Activated B cell treated with CpG ODN at 0.5 μM for 24 hours (primary cell): ENCODE results near the gene COX4I1. TPM values are rescaled to one million over a fixed set of nuclear protein-coding genes. Genes with fewer than 3 reads are reported as not detected.

Experiments used
- ATAC-seq: fragments of 200-7000 bp; cut with Tn5 transposase; one replicate; pipeline ENCODE4 v1.10.0; 2021; ENCODE audit warnings: low read depth, mild to moderate bottlenecking, moderate library complexity
- CTCF ChIA-PET: fragments of 350-600 bp; sonication (Branson Sonifier 250); formaldehyde crosslinking; loops from one replicate; lab custom pipeline; 2021; ENCODE audit warnings: antibody characterized with exemption; lab: Charles Lee
- POLR2A ChIA-PET: fragments of 350-600 bp; sonication (Branson Sonifier 250); formaldehyde crosslinking; loops from one replicate; lab custom pipeline; 2021; ENCODE audit warnings: antibody characterized with exemption; lab: Charles Lee
- DNase-seq: peaks from one replicate; pipeline ENCODE4 v3.0.0; 2022
- H3K27ac Mint-ChIP-seq: one replicate; pipeline ENCODE4 v1.8.0; 2020; ENCODE audit warnings: mixed read lengths
- H3K27me3 Mint-ChIP-seq: one replicate; pipeline ENCODE4 v1.8.0; 2021; ENCODE audit warnings: mixed read lengths
- H3K36me3 Mint-ChIP-seq: one replicate; pipeline ENCODE4 v1.8.0; 2021; ENCODE audit warnings: low read depth, mixed read lengths
- H3K4me1 Mint-ChIP-seq: one replicate; pipeline ENCODE4 v1.8.0; 2021; ENCODE audit warnings: mixed read lengths
- H3K4me3 Mint-ChIP-seq: one replicate; pipeline ENCODE4 v1.8.0; 2020; ENCODE audit warnings: mild to moderate bottlenecking, mixed read lengths
- H3K9me3 Mint-ChIP-seq: one replicate; pipeline ENCODE4 v1.8.0; 2020; ENCODE audit warnings: mixed read lengths
- intact Hi-C: fragments of 100-400 bp; cut with micrococcal nuclease; formaldehyde crosslinking; loops from one replicate; pipeline ENCODE4 v1.15.1; 2024
- total RNA-seq: library from RNA; stranded (reverse); gene quantifications from 2 replicates; pipeline ENCODE4 v1.2.3, GENCODE V29; 2022
- TF ChIP-seq, protein P1 (sequence below): fragments of 200-600 bp; IDR thresholded peaks from one replicate; pipeline ENCODE4 v1.8.0; 2022; ENCODE audit warnings: antibody characterized with exemption, mild to moderate bottlenecking

COX4I1 gene
- total RNA-seq, 1 donor from 2014 or later = 578 TPM

DNA sequence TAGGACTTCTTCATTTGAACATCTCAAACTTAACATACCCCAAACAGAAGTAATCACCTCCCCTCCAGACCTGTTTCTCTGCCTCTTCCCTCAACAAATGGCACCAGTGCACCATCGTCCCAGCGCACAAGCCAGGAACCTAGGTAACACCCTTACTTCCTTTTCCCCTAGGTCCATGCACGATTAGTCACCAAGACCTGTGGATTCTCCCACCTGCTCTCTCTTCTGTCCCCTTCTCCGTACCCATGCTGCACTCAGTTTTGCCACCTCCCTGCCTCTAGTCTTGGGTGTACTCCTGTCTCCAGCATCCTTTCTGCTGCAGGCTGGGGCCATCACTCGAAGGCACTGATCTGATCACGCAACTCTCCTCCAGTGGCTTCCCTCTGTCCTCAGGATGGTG is 3.3 kb upstream of the COX4I1 start:
- Mint-ChIP-seq H3K4me1 (peaks cover 29% of the 10 kb centered on the region), H3K4me3 (no peak overlapping the region), H3K27ac (no peak overlapping the region), H3K9me3 (no peaks in the 10 kb centered on the region), H3K27me3 (no peaks in the 10 kb centered on the region), H3K36me3 (peaks cover 66% of the 10 kb centered on the region)
- POLR2A ChIA-PET = no interaction called here
- CTCF ChIA-PET = no interaction called here
- DNase-seq (no peak), ATAC-seq (no peak)
- TF ChIP-seq, protein P1, sequence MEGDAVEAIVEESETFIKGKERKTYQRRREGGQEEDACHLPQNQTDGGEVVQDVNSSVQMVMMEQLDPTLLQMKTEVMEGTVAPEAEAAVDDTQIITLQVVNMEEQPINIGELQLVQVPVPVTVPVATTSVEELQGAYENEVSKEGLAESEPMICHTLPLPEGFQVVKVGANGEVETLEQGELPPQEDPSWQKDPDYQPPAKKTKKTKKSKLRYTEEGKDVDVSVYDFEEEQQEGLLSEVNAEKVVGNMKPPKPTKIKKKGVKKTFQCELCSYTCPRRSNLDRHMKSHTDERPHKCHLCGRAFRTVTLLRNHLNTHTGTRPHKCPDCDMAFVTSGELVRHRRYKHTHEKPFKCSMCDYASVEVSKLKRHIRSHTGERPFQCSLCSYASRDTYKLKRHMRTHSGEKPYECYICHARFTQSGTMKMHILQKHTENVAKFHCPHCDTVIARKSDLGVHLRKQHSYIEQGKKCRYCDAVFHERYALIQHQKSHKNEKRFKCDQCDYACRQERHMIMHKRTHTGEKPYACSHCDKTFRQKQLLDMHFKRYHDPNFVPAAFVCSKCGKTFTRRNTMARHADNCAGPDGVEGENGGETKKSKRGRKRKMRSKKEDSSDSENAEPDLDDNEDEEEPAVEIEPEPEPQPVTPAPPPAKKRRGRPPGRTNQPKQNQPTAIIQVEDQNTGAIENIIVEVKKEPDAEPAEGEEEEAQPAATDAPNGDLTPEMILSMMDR = no peak
- intact Hi-C loops = no loop called here

DNA sequence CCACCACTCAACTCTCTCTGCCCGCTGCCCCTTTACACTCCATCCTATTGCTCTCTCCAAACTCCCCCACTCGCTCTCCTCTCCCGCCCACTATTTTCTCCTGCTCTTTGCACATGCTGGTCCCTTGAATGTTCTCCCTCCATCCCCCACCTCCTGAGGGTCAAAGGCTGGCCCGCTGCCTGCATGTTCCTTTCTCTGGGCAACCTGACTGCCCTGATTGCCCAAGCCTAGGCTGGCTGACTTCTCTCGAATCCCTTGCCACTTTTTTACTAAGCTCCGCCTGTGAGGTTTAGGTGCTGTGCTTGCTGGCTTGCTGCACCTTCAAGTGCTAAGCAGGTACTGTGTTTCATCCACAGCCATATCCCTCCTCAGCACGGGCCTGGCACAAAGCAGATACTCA is 2.9 kb upstream of the COX4I1 start:
- no peak overlapping the region for H3K27ac Mint-ChIP-seq
- intact Hi-C loops = no loop called here
- no peaks in the 10 kb centered on the region for H3K27me3 Mint-ChIP-seq
- ATAC-seq (no peak), DNase-seq (no peak)
- H3K36me3 Mint-ChIP-seq = peaks cover 67% of the 10 kb centered on the region
- CTCF ChIA-PET = interaction anchor here (1.7 kb wide), 1 partner anchor 79 kb away, joined by 4 read pairs; no protein-coding TSS in a partner anchor
- POLR2A ChIA-PET = no interaction called here
- no peaks in the 10 kb centered on the region for H3K9me3 Mint-ChIP-seq
- H3K4me3 Mint-ChIP-seq = no peak overlapping the region
- TF ChIP-seq, protein P1 = no peak
- H3K4me1 Mint-ChIP-seq = peaks cover 34% of the 10 kb centered on the region

DNA sequence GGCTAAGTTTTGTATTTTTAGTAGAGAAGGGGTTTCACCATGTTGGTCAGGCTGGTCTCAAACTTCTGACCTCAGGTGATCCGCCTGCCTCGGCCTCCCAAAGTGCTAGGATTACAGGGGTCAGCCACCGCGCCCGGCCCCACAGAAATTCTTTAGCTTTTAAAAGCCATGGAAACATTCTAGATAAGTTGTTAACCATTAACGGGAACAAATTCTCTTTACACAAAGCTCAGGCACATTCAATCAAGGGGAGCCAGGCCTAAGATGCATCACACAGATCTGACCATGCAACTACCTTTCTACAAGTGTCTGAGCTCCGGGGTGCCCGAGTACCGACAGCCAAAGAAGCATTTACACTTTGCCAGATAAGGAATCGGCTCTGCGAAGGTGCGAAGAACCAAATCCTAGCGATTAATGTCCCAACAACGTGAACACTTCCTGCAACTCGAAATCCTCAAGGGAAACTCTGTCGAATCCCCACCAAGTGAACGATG is 1.2 kb upstream of the COX4I1 start:
- Mint-ChIP-seq H3K4me1 (peaks cover 45% of the 10 kb centered on the region), H3K27ac (peak overlapping the region; percentile 65), H3K27me3 (no peaks in the 10 kb centered on the region), H3K9me3 (no peaks in the 10 kb centered on the region), H3K4me3 (peak overlapping the region; percentile 84), H3K36me3 (peaks cover 67% of the 10 kb centered on the region)
- DNase-seq (no peak), ATAC-seq (no peak)
- TF ChIP-seq, protein P1 = no peak
- intact Hi-C loops = no loop called here
- POLR2A ChIA-PET = interaction anchor here (0.8 to 1.5 kb wide), 4 partner anchors 42 to 1693 kb away, joined by 3 to 4 read pairs (median 4); no protein-coding TSS in a partner anchor
- CTCF ChIA-PET = interaction anchor here (1.7 kb wide), 1 partner anchor 81 kb away, joined by 4 read pairs; no protein-coding TSS in a partner anchor

DNA sequence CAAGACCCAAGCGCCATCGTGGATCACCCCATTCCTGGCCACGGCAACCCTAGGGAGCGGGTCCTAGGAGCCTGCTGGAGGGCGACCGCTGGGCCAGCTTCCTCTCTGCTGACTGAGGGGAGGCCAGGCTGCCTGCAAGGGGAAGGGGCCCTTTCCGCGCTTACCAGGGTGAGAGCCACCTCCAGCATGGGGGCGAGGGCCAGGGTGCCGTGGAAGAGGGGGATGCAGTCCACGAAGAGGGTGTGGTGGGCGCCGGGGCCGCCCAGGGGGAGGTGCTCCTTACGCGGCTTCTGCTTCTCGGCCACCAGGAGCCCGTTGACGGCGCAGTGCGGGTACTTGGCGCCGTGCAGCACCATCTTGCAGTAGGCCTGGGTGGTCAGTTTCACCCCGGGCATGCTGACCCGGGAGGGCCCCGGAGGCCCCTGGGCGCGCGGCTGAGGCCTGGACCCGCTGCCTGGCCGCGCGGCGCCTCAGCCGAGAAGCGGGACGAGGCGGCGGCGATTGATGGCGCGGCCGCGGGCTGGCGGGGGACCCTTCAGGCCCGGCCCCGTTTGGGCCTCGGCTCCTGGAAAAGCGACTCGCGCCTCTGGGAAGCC is 496 bp upstream of the COX4I1 start:
- Mint-ChIP-seq H3K27me3 (no peaks in the 10 kb centered on the region), H3K4me1 (peaks cover 52% of the 10 kb centered on the region), H3K36me3 (peaks cover 68% of the 10 kb centered on the region), H3K4me3 (peak overlapping the region; percentile 90), H3K27ac (peak overlapping the region; percentile 84), H3K9me3 (no peaks in the 10 kb centered on the region)
- intact Hi-C loops = loop anchor here (1.0 kb wide), 3 partner anchors 43 to 110 kb away; no protein-coding TSS in a partner anchor
- CTCF ChIA-PET = no interaction called here
- no peak for DNase-seq
- POLR2A ChIA-PET = interaction anchor here (0.8 to 1.6 kb wide), 4 partner anchors 43 to 1692 kb away, joined by 3 to 4 read pairs (median 4); no protein-coding TSS in a partner anchor
- TF ChIP-seq, protein P1 = no peak
- ATAC-seq = peak; percentile 19

DNA sequence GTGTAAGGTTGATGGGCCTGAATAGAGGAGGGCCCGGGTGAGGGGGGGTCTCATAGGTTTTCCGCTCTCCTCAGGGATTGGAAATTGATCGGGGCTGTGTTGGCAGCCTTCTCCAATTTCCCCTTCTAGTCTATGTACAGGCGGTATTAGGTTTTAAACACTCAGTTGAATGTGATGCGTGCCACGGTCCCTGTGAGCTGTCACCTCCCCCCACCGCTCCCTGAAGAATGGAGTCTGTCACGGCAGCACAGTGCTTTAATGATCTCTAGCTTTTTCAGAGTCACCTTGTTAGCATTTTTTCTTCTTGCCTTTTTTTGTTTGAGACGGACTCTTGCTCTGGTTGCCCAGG is 800 bp downstream of the COX4I1 start:
- TF ChIP-seq, protein P1 = no peak
- POLR2A ChIA-PET = interaction anchor here (0.5 to 2.2 kb wide), 17 partner anchors 19 to 305 kb away, joined by 3 to 23 read pairs (median 4); partner anchors contain the start of gene IRF8
- peaks cover 51% of the 10 kb centered on the region for H3K4me1 Mint-ChIP-seq
- intact Hi-C loops = no loop called here
- no peaks in the 10 kb centered on the region for H3K27me3 Mint-ChIP-seq
- peaks cover 66% of the 10 kb centered on the region for H3K36me3 Mint-ChIP-seq
- no peak for DNase-seq
- CTCF ChIA-PET = interaction anchor here (1.2 to 1.4 kb wide), 2 partner anchors 21 to 229 kb away, joined by 3 to 5 read pairs; no protein-coding TSS in a partner anchor
- peak overlapping the region; percentile 86 for H3K4me3 Mint-ChIP-seq
- no peaks in the 10 kb centered on the region for H3K9me3 Mint-ChIP-seq
- H3K27ac Mint-ChIP-seq = peak overlapping the region; percentile 80
- ATAC-seq = peak; percentile 25
